AG08396 (cell line): ENCODE data around the gene MKLN1.

ENCODE experiments used
- DNase-seq: peaks from one replicate; pipeline ENCODE4 v3.0.0; 2012; ENCODE audit warnings: low spot score, mixed read lengths

MKLN1 gene

DNA sequence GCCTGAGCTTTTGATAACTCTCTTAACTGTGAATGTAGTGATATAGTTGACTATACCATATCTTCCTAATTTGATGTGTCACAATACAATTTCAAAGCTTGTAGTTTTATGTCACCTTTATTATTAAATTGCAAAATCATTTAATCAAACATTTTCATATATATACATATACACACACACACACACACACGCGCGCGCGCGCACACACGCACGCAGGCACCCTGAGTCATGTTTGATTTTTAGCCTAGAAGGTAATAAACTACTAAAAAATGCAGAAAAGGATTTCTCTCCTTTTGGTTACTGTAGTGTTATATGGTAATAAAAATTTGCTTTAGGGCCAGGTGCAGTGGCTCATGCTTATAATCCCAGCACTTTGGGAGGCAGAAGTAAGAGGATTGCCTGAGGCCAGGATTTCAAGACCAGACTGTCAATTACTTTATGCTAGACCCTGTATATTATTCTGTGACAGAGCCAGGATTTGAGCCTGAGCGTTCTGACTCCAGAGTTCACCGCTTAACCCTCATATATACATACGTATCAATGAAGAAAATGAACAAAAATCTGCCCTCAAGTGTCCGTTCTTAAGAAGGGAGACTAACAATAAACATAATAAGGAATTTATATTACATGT lies 139.2 kb downstream of the MKLN1 start:
- no peak for DNase-seq

DNA sequence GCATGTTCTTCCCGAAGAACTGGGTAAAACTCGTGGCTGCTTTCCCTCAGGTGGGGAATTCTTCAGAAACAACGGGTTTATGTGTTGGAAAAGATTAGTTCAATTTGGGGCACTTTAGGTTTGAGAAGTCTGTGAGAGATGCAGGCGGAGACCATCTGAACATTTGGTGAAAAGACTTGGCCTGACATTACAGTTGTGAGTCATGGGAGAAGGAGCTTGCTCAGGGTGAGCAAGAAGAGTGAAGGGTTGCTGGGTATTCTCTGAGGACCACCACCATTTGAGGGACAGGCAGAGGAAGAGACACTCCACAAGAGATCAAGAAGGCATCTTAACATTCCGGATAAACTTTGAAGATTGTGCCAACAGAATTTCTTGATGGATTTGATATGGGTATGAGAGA lies 140.1 kb downstream of the MKLN1 start:
- DNase-seq = no peak

DNA sequence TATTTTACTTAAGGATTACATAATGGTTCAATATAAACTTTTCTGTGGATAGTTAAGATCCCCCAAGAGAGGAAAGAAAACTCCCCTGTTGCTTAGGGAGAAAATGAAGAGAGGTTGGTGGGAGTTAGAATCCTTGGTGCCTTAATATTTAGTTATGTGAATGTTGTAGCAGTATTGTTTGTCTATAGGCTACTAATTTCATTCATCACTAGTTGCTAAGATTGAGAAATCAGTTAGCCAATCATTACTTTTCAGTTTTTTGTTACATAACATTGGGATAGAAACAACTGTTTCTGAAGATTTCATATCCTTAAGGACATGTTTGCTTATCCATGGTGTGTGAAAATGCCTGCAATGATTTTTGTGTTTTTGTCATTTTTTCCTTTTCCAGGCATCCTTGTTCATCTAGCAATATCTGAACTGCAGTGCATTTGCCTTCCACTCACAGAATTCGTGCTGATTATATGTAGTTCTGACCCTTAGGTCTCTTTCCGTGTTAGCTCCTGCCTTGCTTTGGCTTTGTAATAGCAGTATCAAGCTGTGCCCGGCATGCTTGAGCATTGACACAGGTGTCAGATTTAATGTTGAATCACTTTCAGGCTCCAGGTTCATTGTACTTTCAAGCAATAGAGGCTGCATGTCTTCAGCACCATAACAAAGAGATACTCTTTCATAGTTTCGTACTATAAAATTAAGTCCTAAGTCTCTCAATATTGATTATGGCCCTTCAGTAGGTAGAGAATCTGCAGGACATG lies 143.8 kb downstream of the MKLN1 start:
- no peak for DNase-seq

DNA sequence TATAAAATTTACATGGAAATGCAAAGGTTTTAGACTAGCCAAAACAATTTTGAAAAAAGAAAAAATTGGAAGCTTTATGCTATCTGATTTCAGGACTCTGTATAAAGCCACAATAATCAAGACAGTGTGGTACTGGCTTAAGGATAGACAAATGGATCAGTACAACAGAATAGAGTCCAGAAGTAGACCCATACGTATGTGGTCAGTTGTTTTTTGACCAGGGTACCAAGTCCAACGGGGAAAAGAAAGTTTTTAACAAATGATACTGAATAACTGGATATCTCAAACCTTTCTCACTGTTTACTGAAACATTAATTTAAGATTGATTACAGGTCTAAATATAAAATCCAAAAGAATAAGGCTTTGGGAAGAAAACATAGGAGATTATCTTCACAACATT lies 149.1 kb downstream of the MKLN1 start:
- DNase-seq = no peak

DNA sequence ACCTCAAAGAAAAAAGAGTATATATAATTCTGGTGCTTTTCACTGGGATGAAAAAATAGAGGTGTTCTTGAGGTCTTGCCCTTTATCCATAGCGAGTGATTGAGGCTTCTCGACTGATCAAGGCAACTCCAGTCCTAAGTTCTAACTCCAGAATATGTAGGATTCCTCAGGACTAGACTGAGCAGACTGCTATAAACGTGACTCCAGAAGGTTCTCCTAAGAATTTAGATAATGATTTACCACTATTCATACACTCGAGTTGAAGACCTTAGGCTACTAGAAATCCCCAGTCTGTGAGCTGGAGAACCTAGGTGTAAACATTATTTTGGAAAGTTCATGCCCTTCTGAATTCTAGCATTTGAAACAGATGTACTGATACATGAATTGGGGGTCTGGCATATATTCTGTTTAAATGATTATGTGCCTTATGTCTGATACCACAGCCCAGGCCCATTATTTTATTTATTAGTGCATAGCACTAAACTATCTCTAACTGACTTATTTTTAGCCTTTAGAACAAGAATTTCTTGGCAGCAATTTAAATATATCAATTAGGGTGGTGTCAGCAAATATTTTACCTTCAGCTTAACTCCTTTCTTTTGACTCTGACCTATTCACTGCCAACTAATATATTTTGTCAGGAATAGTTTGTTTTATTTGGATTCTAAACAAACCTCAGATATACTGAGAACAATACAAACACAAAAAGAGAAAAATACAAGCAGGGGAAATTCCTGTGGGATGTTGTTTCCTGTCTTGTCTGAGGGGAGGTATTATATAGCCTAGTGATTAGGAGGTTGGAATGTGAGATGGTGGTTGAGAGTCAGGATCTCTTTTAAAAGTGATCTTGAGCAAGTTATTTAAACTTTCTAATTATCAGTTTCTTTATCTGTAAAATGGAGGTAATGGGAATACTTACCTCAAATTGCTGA lies 153.0 kb downstream of the MKLN1 start:
- no peak for DNase-seq

DNA sequence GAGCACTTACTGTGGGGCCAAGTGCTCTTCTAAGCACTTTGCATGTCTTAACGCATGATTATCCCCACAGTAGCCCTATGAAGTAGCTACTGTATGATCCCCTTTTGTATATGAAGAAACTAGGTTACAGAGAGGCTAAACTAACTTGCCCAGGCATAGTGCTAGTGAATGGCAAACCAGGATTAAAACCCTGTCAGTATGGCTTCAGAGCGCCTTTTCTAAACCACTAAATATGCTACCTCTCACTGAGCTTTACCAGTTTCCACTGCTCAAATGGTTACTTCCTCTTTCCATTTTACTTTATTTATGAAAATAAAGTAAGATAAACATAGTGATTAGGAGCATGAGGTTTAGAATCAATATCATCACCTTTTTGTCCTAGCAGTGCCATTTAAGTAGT lies 155.1 kb downstream of the MKLN1 start:
- no peak for DNase-seq

DNA sequence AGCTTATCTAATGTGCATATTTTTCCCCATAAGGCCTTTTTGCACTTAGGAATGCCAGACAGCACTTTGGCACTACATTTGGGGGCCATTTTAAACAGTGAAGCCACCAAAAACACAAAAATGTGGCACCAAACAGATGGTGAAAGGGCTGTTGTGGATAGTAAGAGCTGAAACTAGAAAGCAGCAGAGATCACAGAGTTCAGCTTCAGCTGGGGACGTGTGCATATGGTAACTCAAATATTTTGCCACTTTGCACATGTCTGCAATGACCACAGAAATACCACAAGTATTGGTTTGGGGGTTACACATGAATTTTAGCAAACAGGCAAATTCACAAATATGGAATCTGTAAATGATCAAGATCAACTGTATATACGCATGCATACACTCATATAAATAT lies 155.9 kb downstream of the MKLN1 start:
- DNase-seq = no peak

DNA sequence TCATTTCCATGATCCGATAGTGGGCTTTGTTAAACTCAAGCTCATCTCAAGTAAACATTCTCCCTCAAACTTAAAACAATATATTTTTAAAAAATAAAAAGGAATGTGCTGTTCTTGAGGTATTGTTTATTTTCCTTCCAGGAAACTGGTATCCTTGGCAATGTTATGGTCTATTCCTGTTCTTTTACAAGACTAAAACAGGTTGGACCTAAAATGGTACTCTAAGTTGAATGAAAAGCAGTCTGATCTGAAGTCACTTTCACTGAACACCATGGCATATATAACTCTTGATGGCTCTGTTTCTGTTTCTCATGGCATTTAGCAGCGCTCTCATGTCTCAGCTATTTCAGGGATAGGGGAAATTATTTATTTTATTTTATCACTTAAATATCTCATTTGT lies 158.7 kb downstream of the MKLN1 start:
- no peak for DNase-seq

DNA sequence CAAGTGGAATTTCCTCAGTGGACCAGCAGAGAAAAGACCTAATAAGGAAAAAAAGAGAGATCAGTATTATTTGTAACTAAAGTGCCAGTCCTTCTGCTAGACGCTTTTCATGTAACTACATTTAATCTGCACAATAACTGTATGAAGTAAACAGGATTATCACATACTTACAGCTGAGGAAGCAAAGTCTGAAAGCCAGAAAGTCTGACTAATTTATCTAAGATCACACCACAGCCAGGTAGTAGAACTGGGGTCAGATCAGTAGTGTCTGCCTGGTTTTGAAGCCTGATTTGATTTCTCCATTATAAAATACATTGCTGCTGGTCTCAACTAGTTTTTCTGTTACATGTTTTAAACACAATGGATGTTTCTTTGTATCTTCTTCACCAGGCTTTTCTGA lies 159.5 kb downstream of the MKLN1 start:
- DNase-seq = no peak

DNA sequence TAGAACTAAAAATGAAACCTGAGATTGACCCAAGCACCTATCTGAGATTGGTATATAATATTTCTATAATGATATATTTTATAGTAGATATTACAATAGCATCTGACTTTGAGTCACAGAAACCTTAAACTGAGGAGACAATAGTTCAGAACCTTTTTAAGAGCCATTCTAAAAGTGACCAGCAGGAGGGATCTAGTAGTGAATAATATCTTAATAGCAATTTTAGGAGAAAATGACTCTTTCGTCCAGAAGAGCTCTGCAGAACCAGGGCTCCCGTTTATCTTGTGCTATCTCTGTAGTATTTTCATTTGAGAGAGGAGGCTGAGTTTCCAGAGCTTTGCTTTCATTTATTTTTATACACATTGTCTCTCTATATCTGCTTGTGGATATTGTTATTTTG lies 160.7 kb downstream of the MKLN1 start:
- DNase-seq = no peak

DNA sequence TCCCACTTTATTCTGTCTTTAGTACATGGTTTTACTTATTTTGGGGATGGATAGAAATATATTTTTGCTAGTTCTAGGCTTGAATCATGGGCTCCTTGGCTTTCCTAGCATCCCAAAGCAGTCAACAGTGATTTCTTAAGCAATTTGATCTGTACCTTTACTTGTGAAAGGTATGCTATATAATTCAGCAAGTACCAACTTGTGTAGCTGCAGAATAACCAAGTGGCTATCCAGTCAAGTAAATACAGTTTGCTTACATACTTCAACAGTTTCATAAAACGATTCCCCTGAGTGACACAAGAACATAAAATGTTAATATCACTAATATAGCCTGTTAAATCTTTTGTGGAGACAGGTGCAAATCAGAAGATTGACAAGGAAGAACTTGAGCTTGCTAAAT lies 161.5 kb downstream of the MKLN1 start:
- no peak for DNase-seq

DNA sequence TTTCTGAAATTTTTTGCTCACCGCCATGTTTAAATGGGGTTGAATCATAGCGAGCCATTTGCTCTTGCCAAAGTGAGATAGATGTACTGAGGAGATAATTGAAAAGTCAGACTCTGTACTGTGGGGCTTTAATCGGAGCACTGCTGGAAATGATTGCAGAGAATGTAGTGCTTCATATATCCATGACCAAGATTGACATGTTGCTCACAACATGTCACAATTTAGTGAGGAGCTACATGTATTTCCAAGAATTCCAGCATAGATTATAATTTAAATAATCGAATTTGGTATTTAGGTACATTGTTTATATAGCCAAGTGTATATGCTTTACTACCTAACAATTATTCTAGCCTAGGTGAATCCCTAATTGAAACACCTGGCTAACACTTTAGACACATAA lies 162.2 kb downstream of the MKLN1 start:
- no peak for DNase-seq

DNA sequence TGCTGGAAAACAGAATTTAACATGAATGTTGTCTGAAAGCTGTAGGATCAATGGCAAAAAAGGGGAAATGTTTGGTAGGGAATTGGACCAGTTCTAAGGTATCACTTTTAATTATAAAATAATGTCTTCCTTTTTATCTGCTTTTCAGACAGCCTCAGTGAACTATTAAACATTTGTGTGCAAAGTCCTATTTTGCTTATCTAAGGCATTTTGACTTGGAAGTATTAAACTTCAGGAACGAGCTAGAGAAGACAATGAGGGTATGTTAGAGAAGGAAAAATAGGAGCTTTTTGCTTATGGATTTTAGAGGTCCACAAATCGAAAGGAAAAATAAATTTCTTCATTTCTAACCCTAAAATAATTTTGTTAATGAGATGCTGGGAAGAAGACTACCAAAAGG lies 165.4 kb downstream of the MKLN1 start:
- no peak for DNase-seq

DNA sequence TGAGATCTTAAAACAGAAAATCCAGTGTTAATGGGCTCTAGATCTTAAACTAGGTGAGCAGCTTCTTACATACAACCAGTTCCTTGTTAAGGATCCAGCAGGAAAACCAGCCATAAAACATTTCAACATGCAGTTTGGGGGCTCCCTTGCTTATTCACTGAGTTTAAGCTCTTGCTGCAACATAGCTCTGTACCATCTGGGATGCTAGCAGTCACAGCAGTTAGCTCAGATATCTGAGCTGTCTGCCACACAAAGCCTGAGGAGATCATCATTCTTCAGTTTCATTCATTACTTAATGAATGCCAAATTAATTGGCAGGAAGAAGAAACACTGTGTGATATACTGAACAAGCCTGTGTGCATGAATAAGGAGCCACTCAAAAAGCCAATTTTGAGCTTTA lies 165.9 kb downstream of the MKLN1 start:
- DNase-seq = no peak

DNA sequence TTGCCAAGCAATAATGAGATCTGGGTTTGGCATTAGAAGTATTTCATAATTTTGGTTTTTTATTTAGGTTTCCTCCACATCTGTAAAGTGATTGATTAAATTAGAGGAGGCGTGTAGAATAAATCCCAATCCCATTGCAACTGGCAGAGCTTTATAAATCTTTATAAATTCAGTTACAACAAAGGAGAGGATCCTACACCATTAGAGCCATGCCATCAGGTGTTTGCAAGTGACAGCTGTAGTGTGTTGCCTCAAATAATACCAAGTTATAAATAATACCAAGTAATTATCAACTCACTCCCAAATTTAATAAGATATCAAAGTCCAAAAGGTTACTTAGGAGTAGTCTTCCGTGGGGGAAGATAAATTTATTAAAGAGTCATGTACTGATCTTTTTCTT lies 166.5 kb downstream of the MKLN1 start:
- no peak for DNase-seq

DNA sequence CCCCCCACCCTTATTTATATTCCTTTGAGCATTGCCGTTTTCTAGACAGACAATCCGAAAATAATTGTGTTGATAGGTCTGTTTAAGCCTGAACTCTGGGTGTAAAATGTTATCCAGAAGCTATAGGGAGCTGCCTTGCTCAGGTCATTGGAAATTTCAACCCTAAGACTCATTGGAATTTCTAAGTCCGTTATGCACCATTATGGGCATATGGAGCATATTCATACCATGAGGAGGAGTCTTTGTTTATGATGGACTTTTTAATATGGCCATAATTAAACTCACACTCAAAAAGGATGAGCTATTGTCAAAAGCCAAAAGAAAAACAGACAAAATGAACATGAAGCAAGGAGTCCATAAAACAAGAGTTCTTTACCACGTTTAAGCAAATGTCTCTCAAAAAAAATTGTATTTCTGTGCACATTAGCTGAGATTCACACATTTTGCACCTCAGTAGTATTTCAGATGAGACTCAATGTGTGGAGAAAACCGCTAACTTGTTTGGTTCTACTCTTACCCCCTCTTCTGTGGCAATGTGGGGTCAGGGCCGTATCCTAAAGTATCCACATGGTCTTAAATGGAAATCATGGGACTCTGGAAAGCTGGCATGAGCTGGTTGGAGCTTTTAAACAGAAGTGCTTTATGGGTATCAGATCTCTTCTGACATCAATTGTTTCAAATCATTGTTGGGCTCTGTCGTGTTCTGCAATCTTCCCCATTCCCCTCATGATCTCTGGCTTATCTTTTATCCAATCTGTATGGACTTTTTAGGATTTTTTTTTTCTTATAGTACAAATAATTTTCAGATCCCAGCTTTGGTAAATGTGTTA lies 168.2 kb downstream of the MKLN1 start:
- DNase-seq = no peak

DNA sequence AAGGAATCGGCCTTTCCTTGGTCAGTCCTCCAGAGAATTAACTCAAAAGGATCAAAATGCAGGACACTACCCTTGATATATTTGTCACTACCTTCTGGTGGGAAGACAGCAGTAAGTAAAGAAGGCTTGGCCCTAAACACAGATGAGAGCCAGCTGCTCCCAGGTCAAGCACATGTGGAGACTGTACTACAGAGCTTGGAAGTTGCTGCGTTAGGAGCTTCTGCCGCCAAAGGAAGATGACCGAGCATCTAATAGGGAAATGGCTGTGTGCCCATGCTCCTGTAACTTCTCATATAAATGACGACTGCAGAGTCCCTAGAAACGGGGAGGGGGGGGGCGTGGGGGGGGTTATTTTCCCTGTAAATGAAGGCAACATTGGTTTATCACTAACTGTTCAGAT lies 169.8 kb downstream of the MKLN1 start:
- DNase-seq = no peak

DNA sequence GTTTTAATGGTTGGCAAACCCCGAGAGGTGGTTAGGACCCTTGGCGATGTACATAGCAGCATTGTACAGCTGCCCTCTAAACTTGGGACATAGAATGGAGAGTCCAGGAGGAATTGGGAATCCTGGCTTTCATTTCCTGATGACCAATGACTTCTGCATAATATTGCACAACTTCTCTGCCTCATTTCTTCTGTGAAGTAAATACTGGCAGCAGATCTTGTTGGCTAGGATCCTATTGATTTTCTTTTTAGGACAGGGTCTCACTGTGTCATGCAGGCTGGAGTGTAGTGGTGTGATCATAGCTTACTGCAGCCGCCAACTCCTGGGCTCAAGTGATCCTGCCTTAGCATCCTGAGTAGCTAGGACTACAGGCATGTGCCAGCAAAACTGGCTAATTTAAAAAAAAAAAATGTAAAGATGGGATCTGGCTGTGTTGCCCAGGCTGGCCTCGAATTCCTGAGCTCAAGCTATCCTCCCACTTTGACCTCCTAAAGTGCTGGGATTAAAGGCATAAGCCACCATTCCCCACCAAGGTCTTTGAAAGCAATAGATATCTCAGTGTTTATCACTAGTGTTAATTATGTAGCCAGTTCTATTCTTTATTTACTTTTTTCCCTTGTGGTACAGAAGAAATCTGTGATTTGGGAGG lies 170.7 kb downstream of the MKLN1 start:
- DNase-seq = no peak

DNA sequence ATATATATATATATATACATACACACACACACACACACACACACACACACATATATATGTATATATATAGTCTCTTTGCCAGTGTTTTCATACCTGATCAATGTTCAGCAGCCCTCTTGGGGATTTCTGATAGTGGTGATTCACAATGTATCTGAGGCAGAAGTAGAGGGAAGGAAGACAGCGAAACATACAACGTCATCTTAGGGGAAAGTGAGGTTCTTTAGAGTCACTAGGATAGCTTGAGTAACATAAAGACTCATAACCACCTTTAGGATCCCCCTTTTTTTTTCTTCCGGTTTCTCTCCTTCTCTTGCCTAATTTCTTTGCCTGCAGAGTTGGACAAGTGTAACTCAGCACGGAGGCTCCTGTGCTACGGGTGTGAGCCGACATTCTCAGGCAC lies 172.1 kb downstream of the MKLN1 start:
- DNase-seq = no peak

DNA sequence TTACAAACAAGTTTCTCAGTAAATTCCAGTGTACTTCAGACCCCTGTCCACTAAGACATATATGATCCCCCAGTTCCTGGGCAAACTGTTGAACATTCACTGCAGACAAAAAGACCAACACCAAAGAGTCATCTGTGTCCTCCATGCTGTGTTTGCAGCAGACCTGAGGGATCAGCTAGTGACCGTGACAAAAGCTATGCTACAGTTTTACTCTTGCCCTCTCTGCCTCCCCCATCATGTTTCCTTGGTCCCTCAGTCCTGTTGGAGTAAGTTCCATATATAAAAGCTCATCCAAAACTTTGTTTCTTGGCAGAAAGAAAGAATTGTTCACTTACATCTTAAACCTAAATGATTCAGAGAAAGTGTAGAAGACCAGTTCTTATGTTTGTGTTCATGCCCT lies 172.7 kb downstream of the MKLN1 start:
- DNase-seq = no peak

DNA sequence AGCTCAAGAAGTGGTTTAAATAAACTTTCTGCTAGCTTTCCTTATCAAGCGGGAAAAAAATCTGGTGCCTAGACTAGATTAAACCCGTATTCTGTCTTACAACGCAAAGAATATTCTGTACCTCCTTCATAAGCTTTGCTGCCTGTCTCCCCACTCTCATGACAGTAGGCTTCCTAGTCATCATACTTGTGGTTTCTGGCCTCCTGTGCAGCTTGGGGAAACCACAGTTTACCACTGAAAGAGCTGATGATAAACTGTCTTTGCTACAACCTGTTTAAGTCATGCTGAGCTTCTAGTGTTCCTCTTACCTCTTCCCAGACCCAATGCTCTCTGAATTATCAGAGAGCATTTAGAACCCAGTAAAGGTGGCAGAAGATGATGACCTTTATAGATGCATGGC lies 173.7 kb downstream of the MKLN1 start:
- DNase-seq = peak; percentile 48
